H1 (cell line): Measurements from ENCODE around the gene PLB1. TPM values are rescaled to one million over a fixed set of nuclear protein-coding genes. Genes with fewer than 3 reads are reported as not detected.

Experiments
- CTCF ChIA-PET: fragments of 300-600 bp; sonication (Branson Sonifier 250); formaldehyde crosslinking; loops from one replicate; lab custom pipeline; 2021; ENCODE audit not compliant: partially characterized antibody; lab: Charles Lee
- POLR2A ChIA-PET: fragments of 300-600 bp; sonication (Branson Sonifier 250); formaldehyde crosslinking; loops from one replicate; lab custom pipeline; 2021; ENCODE audit warnings: inconsistent platforms; ENCODE audit not compliant: partially characterized antibody; lab: Charles Lee
- DNase-seq, 2 experiments: peaks; one replicate each; pipeline versions ENCODE4 v3.0.0 to v3.0.0-alpha.2; 2010 to 2022; ENCODE audit warnings: low spot score in 2 of 2, low read depth in 1 of 2, mixed read lengths in 1 of 2
- FAIRE-seq: peaks from 2 replicates; lab custom pipeline; 2011; peaks lifted over from hg19 to GRCh38; lab: Jason Lieb, UNC
- H2AFZ ChIP-seq: 2 replicates; pipeline ENCODE4 v1.8.1; 2012; ENCODE audit warnings: low read length, inconsistent platforms
- H2AK5ac ChIP-seq: 2 replicates; pipeline ENCODE4 v1.6.1; 2013; ENCODE audit warnings: low read depth, low read length
- H2BK120ac ChIP-seq: replicated peaks from 2 replicates; pipeline ENCODE3; 2013; ENCODE audit warnings: low read depth, low read length, inconsistent platforms
- H2BK12ac ChIP-seq: 2 replicates; pipeline ENCODE4 v1.6.1; 2013; ENCODE audit warnings: low read depth, low read length
- H2BK15ac ChIP-seq: 2 replicates; pipeline ENCODE4 v1.6.1; 2013; ENCODE audit warnings: low read length
- H2BK20ac ChIP-seq: 2 replicates; pipeline ENCODE4 v1.6.1; 2013; ENCODE audit warnings: low read length
- H2BK5ac ChIP-seq: 2 replicates; pipeline ENCODE4 v1.6.1; 2013; ENCODE audit warnings: low read depth, low read length
- H3K14ac ChIP-seq: 2 replicates; pipeline ENCODE4 v1.6.1; 2013; ENCODE audit warnings: inconsistent platforms; ENCODE audit not compliant: insufficient read length
- H3K18ac ChIP-seq: 2 replicates; pipeline ENCODE4 v1.6.1; 2013; ENCODE audit warnings: low read length; ENCODE audit errors: extremely low read depth
- H3K23ac ChIP-seq: 2 replicates; pipeline ENCODE4 v1.6.1; 2013; ENCODE audit warnings: inconsistent platforms; ENCODE audit not compliant: insufficient read length
- H3K23me2 ChIP-seq: 2 replicates; pipeline ENCODE4 v1.6.1; 2013; ENCODE audit warnings: low read depth, low read length
- H3K27ac ChIP-seq: 2 replicates; pipeline ENCODE4 v1.6.1; 2011; ENCODE audit warnings: low read depth, low read length, inconsistent platforms
- H3K27me3 ChIP-seq, 4 experiments: replicated peaks in 1 of 4; 1 replicate in 1 of 4; 2 replicates in 3 of 4; pipeline versions ENCODE4 v1.6.1 to v1.8.1; 2011 to 2013; ENCODE audit warnings: low read length in 3 of 4, mild to moderate bottlenecking in 3 of 4, inconsistent platforms in 2 of 4, mixed read lengths in 2 of 4, moderate library complexity in 1 of 4; ENCODE audit not compliant: control insufficient read depth in 3 of 4, insufficient read depth in 3 of 4; ENCODE audit errors: extremely low read depth in 1 of 4
- H3K36me3 ChIP-seq, 4 experiments: 2 replicates each; pipeline versions ENCODE4 v1.6.1 to v1.8.1; 2011 to 2013; ENCODE audit warnings: mild to moderate bottlenecking in 4 of 4, low read length in 3 of 4, moderate library complexity in 2 of 4, control low read depth in 1 of 4, inconsistent platforms in 1 of 4; ENCODE audit not compliant: insufficient read depth in 4 of 4, control insufficient read depth in 2 of 4
- H3K4ac ChIP-seq: replicated peaks from 2 replicates; pipeline ENCODE3; 2013; ENCODE audit warnings: low read length, low read depth, mixed read lengths, inconsistent platforms; ENCODE audit not compliant: insufficient read length
- H3K4me1 ChIP-seq, 4 experiments: replicated peaks in 1 of 4; 1 replicate in 1 of 4; 2 replicates in 3 of 4; pipeline versions ENCODE4 v1.6.1 to v1.8.1; 2011 to 2013; ENCODE audit warnings: low read length in 3 of 4, inconsistent platforms in 2 of 4, mixed read lengths in 1 of 4; ENCODE audit not compliant: insufficient read depth in 4 of 4, control insufficient read depth in 3 of 4
- H3K4me2 ChIP-seq, 2 experiments: 2 replicates each; pipeline versions ENCODE4 v1.6.1 to v1.8.1; 2011 to 2013; ENCODE audit warnings: low read depth in 2 of 2, low read length in 2 of 2, control low read depth in 1 of 2, inconsistent platforms in 1 of 2, mild to moderate bottlenecking in 1 of 2; ENCODE audit not compliant: insufficient read depth in 1 of 2
- H3K4me3 ChIP-seq, 4 experiments: fragments of 200-600, 300-600 bp in 1 of 4; sonication (generic), shearing (Covaris generic), sonication (Bioruptor Twin) in 1 of 4; 2 replicates each; pipeline versions ENCODE4 v1.5.1 to v1.8.1; 2011 to 2016; ENCODE audit warnings: low read length in 4 of 4, low read depth in 3 of 4, control low read depth in 2 of 4, inconsistent platforms in 2 of 4, mild to moderate bottlenecking in 2 of 4, mixed read lengths in 1 of 4, moderate library complexity in 1 of 4; ENCODE audit not compliant: insufficient read depth in 2 of 4; ENCODE audit errors: extremely low read depth in 1 of 4
- H3K56ac ChIP-seq: replicated peaks from 2 replicates; pipeline ENCODE3; 2013; ENCODE audit warnings: low read depth, mild to moderate bottlenecking, mixed read lengths, low read length, inconsistent platforms; ENCODE audit not compliant: insufficient read length
- H3K79me1 ChIP-seq: 2 replicates; pipeline ENCODE4 v1.6.1; 2013; ENCODE audit warnings: low read depth, low read length, control low read depth
- H3K79me2 ChIP-seq, 2 experiments: 2 replicates each; pipeline versions ENCODE4 v1.6.1 to v1.8.1; 2012 to 2013; ENCODE audit warnings: low read length in 2 of 2, mild to moderate bottlenecking in 2 of 2, inconsistent platforms in 1 of 2; ENCODE audit not compliant: insufficient read depth in 2 of 2, control insufficient read depth in 1 of 2
- H3K9ac ChIP-seq, 4 experiments: replicated peaks in 1 of 4; 1 replicate in 1 of 4; 2 replicates in 3 of 4; pipeline versions ENCODE4 v1.6.1 to v1.8.1; 2011 to 2013; ENCODE audit warnings: low read depth in 3 of 4, low read length in 3 of 4, control low read depth in 2 of 4, mild to moderate bottlenecking in 2 of 4, moderate library complexity in 2 of 4, inconsistent platforms in 1 of 4; ENCODE audit errors: extremely low read depth in 1 of 4
- H3K9me3 ChIP-seq, 2 experiments: 2 replicates each; pipeline versions ENCODE4 v1.6.1 to v1.8.1; 2012 to 2013; ENCODE audit warnings: mild to moderate bottlenecking in 2 of 2, moderate library complexity in 2 of 2, control low read depth in 1 of 2, inconsistent platforms in 1 of 2, low read depth in 1 of 2, low read length in 1 of 2, mixed read lengths in 1 of 2; ENCODE audit not compliant: insufficient read depth in 2 of 2
- H4K20me1 ChIP-seq, 2 experiments: replicated peaks in 1 of 2; 2 replicates each; pipeline versions ENCODE3 to v1.8.1; 2011 to 2013; ENCODE audit warnings: inconsistent platforms in 2 of 2, low read length in 2 of 2, mild to moderate bottlenecking in 1 of 2; ENCODE audit not compliant: insufficient read depth in 2 of 2, control insufficient read depth in 1 of 2
- H4K5ac ChIP-seq: 2 replicates; pipeline ENCODE4 v1.6.1; 2013; ENCODE audit warnings: low read length, low read depth, mixed read lengths, inconsistent platforms; ENCODE audit not compliant: insufficient read length
- H4K8ac ChIP-seq: 2 replicates; pipeline ENCODE4 v1.8.0; 2013; ENCODE audit warnings: mild to moderate bottlenecking, moderate library complexity, low read length, inconsistent platforms; ENCODE audit not compliant: insufficient read depth; ENCODE audit errors: extremely low read depth
- H4K91ac ChIP-seq: replicated peaks from 2 replicates; pipeline ENCODE3; 2013; ENCODE audit warnings: low read length, mixed read lengths, inconsistent platforms; ENCODE audit not compliant: insufficient read length
- GTF2F1 ChIP-seq: IDR thresholded peaks from 2 replicates; pipeline ENCODE4 v1.6.1; 2012; ENCODE audit warnings: low read depth, low read length, improper control_type of control experiment, borderline replicate concordance
- HDAC2 ChIP-seq, 2 experiments: fragments of 300-600 bp in 1 of 2; sonication (generic) in 1 of 2; IDR thresholded peaks; 2 replicates each; pipeline ENCODE4 v1.6.1; 2011 to 2012; ENCODE audit warnings: low read depth in 2 of 2, low read length in 2 of 2, mild to moderate bottlenecking in 2 of 2, moderate library complexity in 2 of 2, borderline replicate concordance in 1 of 2, inconsistent platforms in 1 of 2
- HDAC6 ChIP-seq: IDR thresholded peaks from one replicate; pipeline ENCODE4 v1.7.1; 2012; ENCODE audit warnings: low read depth, mild to moderate bottlenecking, inconsistent platforms, low read length, moderate library complexity
- MAX ChIP-seq: IDR thresholded peaks from 2 replicates; pipeline ENCODE4 v1.6.1; 2012; ENCODE audit warnings: inconsistent platforms
- POLR2AphosphoS5 ChIP-seq: IDR thresholded peaks from 2 replicates; pipeline ENCODE4 v1.6.1; 2011; ENCODE audit warnings: low read depth, low read length
- POU5F1 ChIP-seq: IDR thresholded peaks from 2 replicates; pipeline ENCODE4 v1.6.1; 2011; ENCODE audit warnings: low read depth, mild to moderate bottlenecking, low read length, moderate library complexity
- RFX5 ChIP-seq: IDR thresholded peaks from 2 replicates; pipeline ENCODE4 v1.6.1; 2011; ENCODE audit warnings: low read depth, low read length, improper control_type of control experiment, borderline replicate concordance
- SIN3A ChIP-seq, 2 experiments: IDR thresholded peaks in 1 of 2; conservative IDR thresholded peaks in 1 of 2; 2 replicates each; pipeline ENCODE4 v1.6.1; 2011 to 2012; ENCODE audit warnings: low read length in 2 of 2, improper control_type of control experiment in 1 of 2, low read depth in 1 of 2, mild to moderate bottlenecking in 1 of 2
- SP1 ChIP-seq: IDR thresholded peaks from 2 replicates; pipeline ENCODE4 v1.6.1; 2011; ENCODE audit warnings: low read depth, low read length
- TBP ChIP-seq: IDR thresholded peaks from 2 replicates; pipeline ENCODE4 v1.6.1; 2011; ENCODE audit warnings: low read depth, low read length, improper control_type of control experiment
- USF2 ChIP-seq: IDR thresholded peaks from 2 replicates; pipeline ENCODE4 v1.6.1; 2011; ENCODE audit warnings: low read length, improper control_type of control experiment
- WGBS, 2 experiments: shearing (Covaris generic) in 1 of 2; methylation state at CpG; one replicate each; pipeline versions ENCODE4 v1.1.6 to v1.1.7; 2013 to 2015; ENCODE audit warnings: low lambda C conversion rate in 2 of 2, mixed read lengths in 2 of 2, inconsistent platforms in 1 of 2, low coverage in 1 of 2, missing lambda C conversion rate in 1 of 2; ENCODE audit not compliant: insufficient replicate concordance in 2 of 2, insufficient coverage in 1 of 2, insufficient read length in 1 of 2; ENCODE audit errors: extremely low coverage in 1 of 2, missing lambda C conversion rate in 1 of 2; 5-methylcytosine and 5-hydroxymethylcytosine counted together
- polyA plus RNA-seq, 7 experiments: library from polyadenylated mRNA; depleted of rRNA in 3 of 7; stranded (reverse) in 5 of 7; unstranded in 2 of 7; fragments of >200 nt in 5 of 7; fragments of 200-250 nt in 2 of 7; gene quantifications; 1 replicate in 5 of 7; 2 replicates in 1 of 7; 4 replicates in 1 of 7; pipeline versions ENCODE4 v1.2.1 to v1.2.3, GENCODE V29; 2011 to 2013; ENCODE audit warnings: missing spikeins in 2 of 7, mixed read lengths in 2 of 7
- total RNA-seq: library from RNA; stranded (reverse); fragmentation: NEBNext Ultra II Directional; extraction: Animal tissue kit (Norgen Biotek cat#: 25700); gene quantifications from 2 replicates; pipeline ENCODE4 v1.2.1, GENCODE V29; 2021

PLB1 gene
- total and polyA plus RNA-seq, 2 of the 8 experiments (the other 6 are each of a cell fraction or from before 2014, with no cell fraction given) = 0.20 to 0.36 TPM

- WGBS, 2 experiments = 93% methylated on average over 5 of the region's 5 CpGs; no CpG with 5 or more reads in 1 of the 2 experiments
- FAIRE-seq = no peak
- CTCF ChIA-PET = interaction anchor here (1.0 to 1.4 kb wide), 2 partner anchors 10 to 68 kb away, joined by 3 to 5 read pairs; no protein-coding TSS in a partner anchor
- TF ChIP-seq SIN3A (conservative IDR thresholded peaks at IDR 0.05 in 1 of 2, IDR thresholded peaks at IDR 0.05 in 1 of 2; ENCODE audit: low read depth in 1 of 2, low read length in 2 of 2) (no peak), GTF2F1 (no peak), MAX (no peak), USF2 (no peak), POLR2AphosphoS5 (no peak), TBP (no peak), RFX5 (no peak), SP1 (no peak), HDAC6 (no peak), HDAC2 (IDR thresholded peaks at IDR 0.05; ENCODE audit: borderline replicate concordance in 1 of 2, low read depth in 2 of 2, low read length in 2 of 2) (no peak), POU5F1 (no peak)
Measured at GRCh38 chr2:28499282-28499681, 3.4 kb downstream of the PLB1 start.

More at GRCh38 chr2:28499282-28499681, 3.4 kb downstream of the PLB1 start:
- no peak overlapping the region for H3K23ac ChIP-seq
- no peak overlapping the region for H2BK5ac ChIP-seq
- no peak overlapping the region for H3K9ac ChIP-seq
- H4K91ac ChIP-seq = no peak overlapping the region
- no peak overlapping the region for H3K27ac ChIP-seq
- H3K4ac ChIP-seq = no peak overlapping the region
- H3K79me2 ChIP-seq = no peaks in the 10 kb centered on the region
- no peaks in the 10 kb centered on the region for H3K4me1 ChIP-seq
- H2BK20ac ChIP-seq = no peak overlapping the region
- H3K18ac ChIP-seq = no peak overlapping the region
- POLR2A ChIA-PET = no interaction called here
- H3K56ac ChIP-seq = no peak overlapping the region
- H2BK120ac ChIP-seq = no peak overlapping the region
- DNase-seq = no peak
- H2AK5ac ChIP-seq = no peak overlapping the region
- H2BK15ac ChIP-seq = no peak overlapping the region
- no peaks in the 10 kb centered on the region for H3K79me1 ChIP-seq
- no peak overlapping the region for H4K5ac ChIP-seq
- H3K36me3 ChIP-seq = no peaks in the 10 kb centered on the region
- H3K4me2 ChIP-seq = no peak overlapping the region
- no peak overlapping the region for H2BK12ac ChIP-seq
- H3K27me3 ChIP-seq = no peaks in the 10 kb centered on the region
- H3K23me2 ChIP-seq = no peaks in the 10 kb centered on the region
- no peak overlapping the region for H3K4me3 ChIP-seq
- H2AFZ ChIP-seq = no peak overlapping the region
- H3K14ac ChIP-seq = no peak overlapping the region
- no peak overlapping the region for H4K8ac ChIP-seq
- H4K20me1 ChIP-seq = no peaks in the 10 kb centered on the region
- H3K9me3 ChIP-seq = no peaks in the 10 kb centered on the region
